DMS 273 treated with DMSO at 0.1 percent for 48 hours (cell line): ENCODE data around the gene TCAP.
"Not testable (repeated sequence)": the region's sequence is repeated elsewhere in the genome, so short reads cannot be mapped to it uniquely, and the experiment has no call there.

Experiments
- DNase-seq: peaks from one replicate; lab custom pipeline; 2025; lab: John Stamatoyannopoulos, UW

The TCAP gene

DNA sequence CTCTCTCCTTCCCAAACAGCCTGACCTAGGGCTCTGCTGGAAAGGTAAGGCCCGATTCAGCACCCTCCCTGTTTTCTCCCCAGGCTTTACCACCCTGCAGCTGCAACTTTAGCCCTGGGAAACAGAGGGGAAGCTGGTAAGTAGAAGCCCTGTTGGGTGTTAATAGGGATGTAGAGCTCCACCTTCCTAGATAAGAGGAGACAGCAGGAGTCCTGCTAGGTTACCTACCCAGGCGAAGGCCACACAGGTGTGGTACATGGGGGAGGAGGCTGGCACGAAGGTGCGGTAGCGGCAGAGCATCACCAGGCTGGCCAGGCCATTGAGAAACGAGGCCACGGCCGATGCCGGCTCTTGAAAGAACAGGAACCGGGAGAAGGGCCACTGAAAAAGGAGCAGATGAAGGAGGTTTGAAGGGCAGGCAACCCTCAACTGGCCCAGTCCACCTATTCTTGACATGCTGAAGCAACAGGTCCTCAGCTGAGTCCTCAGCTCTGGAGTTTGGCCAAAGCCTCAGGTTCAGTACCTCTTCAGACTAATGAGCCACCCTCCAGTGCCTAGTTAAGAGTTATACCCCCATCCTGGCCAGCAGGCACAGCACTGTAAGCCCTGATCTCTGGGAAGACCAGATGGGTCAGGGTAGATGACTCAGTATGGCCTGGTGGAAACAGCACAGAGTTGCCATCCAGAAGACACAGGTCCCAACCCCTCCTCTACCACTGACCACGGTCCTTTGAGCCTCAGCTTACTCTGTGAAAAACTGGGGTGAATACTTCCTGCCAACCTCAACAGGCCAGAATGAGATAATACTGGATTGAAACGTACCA, 19.4 kb downstream of the TCAP start:
- no peak for DNase-seq

DNA sequence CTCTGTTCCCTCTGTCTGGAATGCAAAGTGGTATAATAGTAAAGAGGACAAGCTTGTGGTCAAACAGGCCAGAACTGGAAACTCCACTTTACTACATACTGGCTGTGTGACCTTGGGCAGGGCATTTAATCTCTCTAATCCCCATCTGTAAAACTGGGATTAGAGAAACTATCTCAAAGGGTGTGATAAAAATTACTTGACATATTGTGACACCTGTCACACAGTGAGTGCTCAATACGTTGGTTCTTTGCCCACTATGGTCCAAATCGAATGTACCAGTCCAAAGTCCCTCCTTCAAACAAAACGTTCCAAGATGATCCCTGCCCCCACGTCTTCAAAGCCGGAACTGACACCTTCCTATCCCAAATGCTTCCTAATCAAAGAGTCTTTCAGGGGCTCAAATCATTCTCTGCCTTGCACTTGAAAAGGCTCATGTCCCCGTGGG, 22.0 kb downstream of the TCAP start:
- no peak for DNase-seq

DNA sequence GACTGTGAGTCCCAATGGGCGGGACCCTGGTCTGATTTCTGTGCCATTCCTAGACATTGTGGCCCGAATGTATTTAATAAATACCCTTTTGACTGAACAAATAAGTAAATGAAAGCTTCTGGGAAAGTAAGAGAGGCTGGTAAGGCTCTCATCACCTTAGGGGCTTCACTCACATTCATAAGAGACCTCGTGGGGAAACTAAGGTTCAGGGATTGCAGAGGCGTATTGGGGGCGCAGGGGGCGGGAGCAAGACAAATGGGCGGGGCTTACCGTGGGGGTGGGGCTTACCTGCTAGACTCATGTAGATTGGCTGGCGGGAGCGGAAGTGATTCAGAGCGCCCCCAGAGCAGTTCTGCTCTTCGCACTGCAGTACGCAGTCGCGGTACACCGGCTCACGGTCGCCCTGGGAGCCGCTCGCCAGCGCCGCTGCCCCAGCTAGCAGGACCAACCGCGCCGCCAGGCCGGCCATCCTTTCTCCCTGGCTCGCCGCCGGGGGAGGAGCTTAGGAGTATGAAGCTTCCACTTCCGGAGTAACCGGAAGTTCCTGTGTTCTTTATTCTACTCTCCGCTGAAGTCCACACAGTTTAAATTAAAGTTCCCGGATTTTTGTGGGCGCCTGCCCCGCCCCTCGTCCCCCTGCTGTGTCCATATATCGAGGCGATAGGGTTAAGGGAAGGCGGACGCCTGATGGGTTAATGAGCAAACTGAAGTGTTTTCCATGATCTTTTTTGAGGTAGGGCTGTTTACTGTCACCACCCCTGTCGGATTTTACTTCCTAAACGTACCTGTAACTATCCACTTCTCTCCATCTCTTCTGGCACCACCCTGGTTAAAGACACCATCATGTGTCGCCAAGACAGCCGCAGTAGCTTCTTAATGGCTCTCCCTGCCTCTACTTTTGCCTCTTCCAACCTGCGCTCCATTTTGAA, 22.7 kb downstream of the TCAP start, which contains the start of gene PGAP3:
Gene PGAP3, minus strand, starts transcription at position 512 of the 929 bp plus-strand sequence. Its CDS starts 43 bp downstream, at position 469.
- DNase-seq: peak; percentile 81

DNA sequence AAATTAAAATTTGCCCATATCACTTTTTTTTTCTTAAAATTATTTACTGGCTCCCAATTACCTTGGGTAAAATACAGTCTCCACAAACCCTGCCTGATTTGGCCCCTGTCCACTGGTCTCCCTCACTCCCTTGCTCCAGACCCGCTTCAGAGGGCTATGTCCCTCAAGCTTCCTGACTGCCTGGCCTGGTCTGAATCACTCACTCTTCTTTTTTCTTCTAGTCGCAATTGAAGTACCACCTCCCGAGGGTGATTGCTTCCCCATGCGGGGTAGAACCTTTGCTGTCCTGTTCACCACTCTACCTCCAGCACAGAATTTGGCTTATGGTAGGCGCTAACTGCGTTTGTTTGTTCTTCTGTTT, 23.3 kb downstream of the TCAP start:
- no peak for DNase-seq

DNA sequence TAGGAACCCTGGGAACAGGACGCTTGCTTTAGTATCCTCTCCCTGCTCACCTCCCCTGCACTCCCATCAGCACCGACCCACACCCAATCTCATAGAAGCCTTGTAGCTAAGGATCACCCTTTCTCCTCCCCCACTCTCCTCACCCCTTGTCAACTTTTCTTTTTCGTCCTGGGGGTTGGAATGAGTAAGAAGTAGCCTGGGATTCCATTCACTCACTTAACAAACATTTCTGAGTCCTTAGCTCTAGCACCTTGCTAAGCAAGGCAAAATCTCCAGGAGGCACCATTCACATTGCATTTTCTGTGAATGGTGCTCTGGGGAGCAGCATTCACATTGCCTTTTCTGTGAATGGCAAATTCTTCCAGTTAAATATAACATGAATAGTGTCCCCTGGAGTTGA, 23.8 kb downstream of the TCAP start:
- no peak for DNase-seq

DNA sequence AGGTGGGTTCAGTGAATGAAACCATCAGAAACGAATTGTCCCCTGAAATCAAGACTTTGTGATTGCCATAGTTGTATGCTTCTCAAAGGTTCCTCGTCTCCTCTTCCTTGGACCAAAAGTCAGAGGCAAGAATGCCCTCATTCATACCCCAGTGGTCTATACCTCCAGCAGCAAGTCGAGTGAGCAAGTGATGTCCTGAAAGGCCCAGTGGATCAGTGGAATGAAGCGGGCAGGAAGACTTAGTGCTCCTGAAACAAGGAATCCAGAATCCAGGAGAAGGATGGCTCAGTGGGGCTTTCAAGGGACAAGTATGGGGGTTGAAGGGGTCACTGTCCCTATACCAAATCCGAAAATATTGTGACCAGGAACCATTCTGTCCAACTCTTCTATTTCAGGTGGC, 29.4 kb downstream of the TCAP start:
- no peak for DNase-seq

DNA sequence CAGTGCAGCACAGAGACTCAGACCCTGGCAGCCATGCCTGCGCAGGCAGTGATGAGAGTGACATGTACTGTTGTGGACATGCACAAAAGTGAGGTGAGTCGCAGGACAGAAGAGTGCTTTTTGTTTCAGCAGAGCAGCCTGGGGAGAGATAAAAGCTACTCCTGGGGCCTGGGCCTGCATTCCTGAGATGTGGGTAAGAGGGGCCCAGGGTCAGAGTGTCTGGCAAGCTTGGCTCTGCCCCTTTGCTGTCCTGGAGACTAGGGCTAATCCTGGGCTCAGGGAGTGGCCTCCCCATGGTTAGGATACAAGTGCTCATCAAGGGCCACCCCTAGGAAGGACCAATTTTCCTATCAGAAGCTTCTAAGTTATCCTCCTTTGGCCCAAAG, 29.9 kb downstream of the TCAP start:
- DNase-seq: no peak

DNA sequence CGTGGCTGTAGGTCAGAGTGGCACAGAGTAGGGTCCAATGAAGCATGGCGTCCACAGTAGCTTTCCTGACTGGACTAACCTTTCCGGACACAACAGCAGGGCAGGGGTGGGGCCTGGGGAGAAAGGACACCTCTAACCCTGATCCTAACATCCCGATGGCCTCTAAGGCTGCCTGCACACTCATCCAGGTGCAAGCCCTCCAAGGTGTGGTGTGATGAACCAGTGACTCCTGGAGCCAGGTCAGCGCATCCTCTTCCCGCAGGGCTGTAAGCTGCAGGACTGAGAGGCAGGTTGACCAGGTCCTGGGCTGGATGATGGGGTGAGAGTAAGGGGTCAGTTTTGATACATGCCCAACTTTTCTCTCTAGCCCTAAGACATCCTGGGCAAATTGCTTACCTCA, 31.6 kb downstream of the TCAP start:
- no peak for DNase-seq

DNA sequence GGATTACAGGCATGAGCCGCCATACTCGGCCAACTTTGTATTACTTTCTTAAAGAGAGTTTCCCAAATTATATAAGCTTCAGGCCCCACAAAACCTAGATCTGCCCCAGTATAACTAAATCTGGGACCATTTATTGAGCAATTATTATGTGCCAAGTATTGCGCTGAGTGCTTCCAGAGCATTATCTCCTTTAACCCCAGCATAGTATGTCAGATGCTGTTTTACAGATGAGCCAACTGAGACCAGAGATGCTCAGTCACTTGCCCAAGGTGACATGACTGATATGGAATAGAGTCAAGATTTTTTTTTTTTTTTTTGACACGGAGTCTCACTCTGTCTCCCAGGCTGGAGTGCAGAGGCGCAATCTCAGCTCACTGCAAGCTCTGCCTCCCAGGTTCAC, 32.8 kb downstream of the TCAP start:
- no peak for DNase-seq

DNA sequence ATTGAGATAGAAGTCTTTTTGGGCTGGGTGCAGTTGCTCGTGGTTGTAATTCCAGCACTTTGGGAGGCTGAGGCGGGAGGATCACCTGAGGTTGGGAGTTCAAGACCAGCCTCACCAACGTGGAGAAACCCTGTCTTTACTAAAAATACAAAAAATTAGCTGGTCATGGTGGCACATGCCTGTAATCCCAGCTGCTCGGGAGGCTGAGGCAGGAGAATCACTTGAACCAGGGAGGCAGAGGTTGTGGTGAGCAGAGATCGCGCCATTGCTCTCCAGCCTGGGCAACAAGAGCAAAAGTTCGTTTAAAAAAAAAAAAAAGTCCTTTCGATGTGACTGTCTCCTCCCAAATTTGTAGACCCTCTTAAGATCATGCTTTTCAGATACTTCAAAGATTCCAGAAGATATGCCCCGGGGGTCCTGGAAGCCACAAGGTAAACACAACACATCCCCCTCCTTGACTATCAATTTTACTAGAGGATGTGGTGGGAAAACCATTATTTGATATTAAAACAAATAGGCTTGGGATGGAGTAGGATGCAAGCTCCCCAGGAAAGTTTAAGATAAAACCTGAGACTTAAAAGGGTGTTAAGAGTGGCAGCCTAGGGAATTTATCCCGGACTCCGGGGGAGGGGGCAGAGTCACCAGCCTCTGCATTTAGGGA, 34.1 kb downstream of the TCAP start:
- DNase-seq: not testable (repeated sequence)

DNA sequence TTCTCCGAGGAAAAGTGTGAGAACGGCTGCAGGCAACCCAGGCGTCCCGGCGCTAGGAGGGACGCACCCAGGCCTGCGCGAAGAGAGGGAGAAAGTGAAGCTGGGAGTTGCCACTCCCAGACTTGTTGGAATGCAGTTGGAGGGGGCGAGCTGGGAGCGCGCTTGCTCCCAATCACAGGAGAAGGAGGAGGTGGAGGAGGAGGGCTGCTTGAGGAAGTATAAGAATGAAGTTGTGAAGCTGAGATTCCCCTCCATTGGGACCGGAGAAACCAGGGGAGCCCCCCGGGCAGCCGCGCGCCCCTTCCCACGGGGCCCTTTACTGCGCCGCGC, 34.6 kb downstream of the TCAP start, which contains the start of gene ERBB2:
Gene ERBB2, plus strand, starts transcription at position 247 of the 330 bp plus-strand sequence. CDS start 175 bp downstream, outside the sequence.
- no peak for DNase-seq

DNA sequence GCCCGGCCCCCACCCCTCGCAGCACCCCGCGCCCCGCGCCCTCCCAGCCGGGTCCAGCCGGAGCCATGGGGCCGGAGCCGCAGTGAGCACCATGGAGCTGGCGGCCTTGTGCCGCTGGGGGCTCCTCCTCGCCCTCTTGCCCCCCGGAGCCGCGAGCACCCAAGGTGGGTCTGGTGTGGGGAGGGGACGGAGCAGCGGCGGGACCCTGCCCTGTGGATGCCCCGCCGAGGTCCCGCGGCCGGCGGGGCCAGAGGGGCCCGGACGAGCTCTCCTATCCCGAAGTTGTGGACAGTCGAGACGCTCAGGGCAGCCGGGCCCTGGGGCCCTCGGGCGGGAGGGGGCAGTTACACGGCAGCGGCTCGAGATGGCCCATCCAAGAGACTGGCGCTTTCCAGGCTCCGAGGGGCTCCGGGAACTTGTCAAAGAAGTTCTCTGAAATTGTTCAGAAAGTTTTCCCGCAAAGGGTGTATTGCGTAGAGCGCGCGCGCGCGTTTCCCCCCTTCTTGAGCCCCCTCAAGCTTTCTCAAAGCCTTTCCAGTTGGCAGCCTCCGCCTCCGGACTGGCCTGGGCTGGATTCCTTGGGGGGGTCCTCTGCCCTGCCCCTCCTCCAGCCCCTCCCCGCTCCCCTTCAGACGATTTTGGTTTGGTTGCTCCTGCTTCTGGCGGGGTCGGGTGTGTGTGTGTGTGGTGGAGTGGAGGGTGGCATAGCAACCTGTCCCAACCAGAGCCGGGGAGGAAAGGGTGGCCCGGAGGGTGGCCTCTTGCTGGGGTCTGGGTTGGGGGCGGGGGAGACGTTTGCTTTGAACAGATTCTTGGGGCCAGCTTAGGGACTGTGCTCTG, 35.2 kb downstream of the TCAP start:
- DNase-seq: no peak

DNA sequence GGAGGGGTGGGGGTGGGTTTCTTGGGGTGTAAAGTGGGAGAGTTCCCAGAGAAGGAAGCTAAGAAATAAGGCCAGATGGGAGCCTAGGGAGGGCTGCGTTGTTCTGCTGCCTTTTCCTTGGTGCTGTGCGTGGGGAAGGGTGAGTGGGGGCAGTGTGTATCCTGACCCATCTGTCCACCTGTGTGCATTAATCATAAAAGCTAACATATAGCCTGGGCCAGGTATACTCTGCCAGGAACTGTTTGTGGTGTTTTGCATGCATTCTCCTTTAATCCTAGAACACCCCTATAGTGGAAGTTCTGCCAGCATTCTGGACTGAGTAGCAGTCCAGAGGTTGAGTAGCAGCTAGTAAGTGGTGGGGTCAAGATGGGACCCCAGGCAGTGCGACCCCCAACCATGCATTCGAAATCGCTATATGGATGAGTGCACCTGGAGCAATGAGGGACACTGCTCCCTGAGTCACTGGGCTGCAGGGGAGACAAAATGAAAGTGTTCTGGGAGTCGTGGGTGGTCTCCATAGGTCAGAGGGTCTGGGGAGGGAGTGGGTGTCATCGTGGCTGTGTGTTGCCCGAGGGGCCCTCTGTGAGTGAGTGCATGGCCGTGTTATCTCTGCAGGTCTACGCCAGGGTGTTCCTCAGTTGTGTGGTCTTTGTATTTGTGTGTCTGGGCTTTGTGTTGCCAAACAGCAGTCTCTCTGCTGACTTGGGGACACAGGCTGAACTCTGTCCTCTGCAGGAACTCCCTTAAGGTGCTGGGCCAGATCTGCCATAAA, 36.0 kb downstream of the TCAP start:
- DNase-seq: no peak

DNA sequence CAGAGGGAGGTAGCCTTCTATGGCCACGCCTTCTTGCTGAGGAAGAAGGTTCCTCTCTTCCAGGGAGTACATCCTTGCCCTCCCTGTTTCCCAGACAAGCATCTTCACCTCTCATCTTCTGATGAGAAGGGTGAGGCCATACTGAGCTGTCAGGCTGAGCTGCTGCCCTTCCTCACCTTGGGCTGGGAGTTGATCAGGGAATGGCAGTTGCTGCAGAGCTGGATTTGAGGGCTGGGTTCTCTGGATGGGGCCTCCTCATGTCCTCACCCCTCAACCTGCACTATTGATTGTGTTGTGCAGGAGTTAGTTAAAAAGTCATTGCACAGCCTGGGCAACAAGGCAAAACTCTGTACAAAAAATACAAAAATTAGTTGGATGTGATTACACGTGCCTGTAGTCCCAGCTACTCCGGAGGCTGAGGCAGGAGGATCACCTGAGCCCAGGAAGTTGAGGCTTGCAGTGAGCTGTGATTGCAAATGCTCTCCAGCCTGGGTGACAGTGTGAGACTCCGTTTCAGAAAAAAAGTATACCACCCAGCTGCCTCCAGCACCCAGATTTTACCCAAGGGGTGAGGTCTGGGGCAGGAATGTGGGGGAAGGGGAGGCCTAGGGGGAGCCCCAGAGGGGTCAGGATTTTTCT, 36.8 kb downstream of the TCAP start:
- no peak for DNase-seq

DNA sequence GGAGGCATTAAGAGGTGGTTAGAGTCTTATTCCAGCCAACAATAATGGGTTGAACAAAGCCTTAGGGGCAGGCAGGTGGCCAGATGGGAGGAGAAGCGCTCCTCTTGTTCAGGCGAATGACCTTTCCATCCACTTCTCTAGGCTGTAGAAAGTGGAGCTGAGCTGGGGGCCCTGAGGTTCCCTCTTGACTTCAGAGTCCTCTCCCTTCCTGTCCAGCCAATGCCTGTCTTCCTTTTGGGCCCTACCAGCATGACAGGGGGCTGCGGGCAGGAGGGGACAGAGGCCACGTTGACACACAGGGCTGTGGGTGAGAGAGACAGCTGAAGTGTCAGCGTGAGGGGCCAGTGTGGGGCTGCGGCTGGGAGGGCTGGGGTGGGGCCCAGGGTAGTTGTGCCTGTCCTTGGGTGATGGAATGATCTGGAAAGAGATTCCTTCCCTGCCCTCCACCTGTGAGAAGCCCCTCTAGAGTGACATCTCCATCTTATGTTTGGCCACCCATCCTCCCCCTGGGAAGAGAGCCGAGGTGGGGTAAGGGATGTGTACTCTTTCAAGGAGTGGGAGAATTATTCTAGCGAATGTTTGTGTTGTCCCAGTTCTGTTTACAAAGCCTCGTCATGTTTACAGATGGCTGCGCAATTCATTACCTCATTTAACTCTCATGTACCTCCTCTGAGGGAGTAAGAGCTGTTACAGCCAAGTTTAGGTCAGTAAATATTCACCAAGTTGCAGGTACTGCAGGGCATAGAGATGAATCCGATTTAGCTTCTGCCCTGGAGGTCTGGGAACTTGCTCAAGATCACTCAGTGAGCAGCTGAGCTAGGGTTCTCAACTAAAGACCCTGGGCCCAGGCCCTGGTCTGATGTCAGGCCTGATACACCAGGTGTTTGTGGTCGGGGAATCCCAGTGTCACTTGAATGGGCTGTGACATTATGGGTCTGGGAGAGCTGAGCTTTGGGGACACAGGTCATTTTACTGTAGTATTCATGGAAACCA, 38.0 kb downstream of the TCAP start:
- no peak for DNase-seq

DNA sequence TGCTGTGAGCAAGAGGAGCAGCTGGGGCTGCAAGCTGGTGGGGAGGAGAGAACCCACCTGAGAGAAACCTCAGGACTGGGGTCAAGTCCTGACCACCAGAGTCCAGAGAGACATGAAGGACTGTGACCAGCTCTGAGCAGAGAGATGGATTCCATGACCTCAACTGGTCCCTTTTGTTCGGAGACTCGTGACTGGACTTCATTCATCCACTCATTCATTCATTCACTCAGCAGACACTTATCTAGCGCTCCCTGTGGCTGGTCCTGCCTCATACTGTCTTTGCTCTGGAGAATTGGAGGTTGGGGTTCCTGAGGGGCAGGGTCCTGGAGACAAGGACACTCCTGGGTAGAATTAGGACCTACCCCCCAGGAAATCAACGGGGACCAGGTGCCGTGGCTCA, 38.8 kb downstream of the TCAP start:
- DNase-seq: no peak

DNA sequence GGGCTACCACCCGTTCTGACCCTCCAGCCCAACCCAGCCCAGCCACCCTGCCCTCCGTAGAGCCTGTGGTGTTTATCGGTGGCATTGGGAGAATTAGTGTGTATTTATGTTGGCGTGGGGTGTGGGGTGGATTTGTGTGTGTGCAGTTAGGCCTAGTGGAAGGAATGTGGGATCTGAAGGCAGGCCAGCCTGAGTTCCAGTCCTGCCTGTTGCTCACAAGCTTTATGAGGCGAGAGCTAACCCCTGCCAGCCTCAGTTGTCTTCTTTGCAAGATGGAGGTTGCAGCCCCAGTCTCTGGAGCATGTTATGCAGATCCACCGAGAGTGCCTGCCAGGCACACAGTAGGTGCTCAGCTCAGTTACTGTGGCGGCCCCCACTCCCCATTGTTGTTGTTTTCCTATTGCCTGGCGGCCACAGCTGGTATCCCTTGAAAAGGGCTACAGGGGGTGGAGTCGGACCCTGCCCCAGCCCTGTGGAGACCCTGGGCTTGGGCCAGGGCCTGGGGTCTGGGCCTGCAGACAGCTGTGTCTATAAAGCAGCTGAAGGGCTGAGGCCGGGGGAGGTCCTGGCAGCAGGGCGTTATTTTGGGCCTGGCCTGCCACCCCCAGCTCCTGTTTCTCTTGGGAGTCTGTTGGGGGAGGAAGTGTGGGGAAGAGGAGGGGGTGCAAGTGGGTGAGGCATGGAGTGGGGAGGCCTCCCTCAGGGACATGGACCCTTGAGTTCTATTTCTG, 39.8 kb downstream of the TCAP start:
- no peak for DNase-seq

DNA sequence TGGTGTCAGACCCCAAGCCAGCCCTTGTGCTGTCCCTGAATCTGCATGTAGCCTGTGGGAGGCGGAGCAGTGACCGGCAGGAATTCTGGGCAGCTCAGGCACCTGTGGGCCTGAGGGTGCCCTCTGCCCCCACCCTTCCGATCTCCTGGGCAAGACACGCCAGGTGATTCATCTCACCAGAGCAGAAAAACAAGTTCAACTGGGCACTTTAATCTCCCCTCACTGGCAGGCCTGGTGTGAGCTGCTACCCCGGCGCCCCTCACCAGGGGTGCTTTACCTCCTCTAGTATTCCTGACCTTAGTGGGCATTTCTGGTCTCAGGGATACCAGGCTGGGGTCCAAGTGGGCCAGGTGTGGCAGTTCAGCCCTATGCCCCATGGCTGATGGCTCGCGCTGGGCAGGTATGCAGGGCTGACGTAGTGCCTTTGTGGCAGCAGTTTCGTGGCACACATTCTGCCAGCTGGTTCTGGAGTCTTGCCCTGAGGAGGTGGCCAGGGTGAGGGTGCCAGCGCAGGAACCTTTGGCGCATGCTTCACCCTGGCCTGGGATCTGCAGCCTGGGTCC, 40.7 kb downstream of the TCAP start:
- DNase-seq: no peak
